Eye (tissue), 1 donor: ENCODE results near the gene CKMT2.

Experiments used
- DNase-seq: peaks from one replicate; pipeline ENCODE4 v3.0.0-alpha.2; 2015

CKMT2 gene

GRCh38 chr5:81219389-81219788 is 13.7 kb upstream of the CKMT2 start:
- DNase-seq = no peak

DNA sequence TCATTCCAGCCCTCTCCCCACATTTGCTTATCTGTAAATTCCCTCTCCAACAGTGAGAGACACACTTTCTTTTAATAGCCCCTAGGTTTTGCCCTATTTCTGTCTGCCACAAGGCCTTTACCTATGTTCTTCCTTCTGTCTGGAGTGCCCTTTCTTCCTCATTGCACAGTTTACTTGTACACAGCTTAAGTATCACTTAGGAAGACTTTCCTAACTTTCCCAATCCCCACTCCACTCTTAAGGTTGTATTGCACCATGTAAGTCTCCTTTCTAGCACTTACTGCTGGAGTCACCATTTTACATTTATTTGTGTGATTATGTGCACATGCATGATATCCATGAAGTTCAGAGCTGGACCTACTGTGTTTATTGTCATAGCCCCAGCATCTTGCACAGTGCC is 10.8 kb upstream of the CKMT2 start:
- no peak for DNase-seq

DNA sequence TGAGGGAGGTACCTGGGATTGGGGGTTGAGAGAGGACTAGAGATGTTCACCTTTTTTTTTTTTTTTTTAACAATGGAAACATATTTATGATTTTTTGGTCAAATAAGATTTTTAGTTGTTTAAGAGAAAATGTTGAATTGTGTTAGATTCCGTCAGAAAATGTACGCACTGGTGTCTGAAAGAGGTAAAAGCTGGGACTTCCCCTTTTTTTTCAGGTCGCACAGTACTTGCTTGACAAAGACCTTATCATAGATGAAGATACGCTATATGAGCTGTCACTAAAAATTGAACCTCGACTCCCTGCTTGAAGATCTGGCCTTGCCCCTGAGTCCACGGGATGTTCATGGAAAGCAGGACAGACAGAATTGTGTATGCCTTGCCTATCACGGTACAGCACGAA is 7.7 kb upstream of the CKMT2 start:
- DNase-seq = no peak

GRCh38 chr5:81226286-81226685 is 6.8 kb upstream of the CKMT2 start:
- DNase-seq = no peak

DNA sequence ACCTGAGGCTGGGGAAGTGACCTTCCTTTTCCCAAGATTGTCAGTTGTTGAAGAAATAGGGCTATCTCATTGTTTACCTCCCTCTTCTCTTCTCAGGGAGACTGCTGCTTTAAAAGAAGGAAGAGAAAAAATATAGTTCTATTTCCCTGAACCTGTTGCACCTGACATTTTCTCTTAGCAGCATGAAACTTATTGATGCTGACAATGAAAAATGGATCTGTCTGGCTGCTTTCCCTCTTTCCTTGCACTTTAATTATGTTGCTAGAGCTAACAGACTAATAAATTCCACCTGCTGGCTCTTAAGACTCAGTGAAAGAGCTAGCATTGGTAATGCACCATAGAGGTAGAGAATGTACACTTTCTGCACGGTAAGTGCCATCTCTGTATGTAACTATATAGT is 6.2 kb upstream of the CKMT2 start:
- no peak for DNase-seq

DNA sequence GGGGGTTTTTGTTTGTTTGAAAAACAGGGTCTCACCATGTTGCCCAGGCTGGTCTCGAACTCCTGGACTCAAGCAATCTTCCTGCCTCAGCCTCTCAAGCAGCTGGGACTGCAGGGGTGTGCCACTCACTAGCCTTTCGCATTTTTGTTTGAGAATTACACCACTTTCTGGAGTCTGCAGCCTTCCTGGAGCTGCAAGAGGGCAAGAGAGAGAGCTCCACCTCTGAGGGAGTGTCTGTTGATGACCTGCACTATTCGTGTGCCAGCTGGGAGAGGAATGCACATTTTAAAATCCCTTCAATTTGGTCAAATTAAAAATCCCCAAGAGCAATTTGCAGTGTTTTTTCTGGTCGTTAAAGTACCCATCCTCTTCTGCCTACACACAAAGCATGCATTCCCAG is 5.0 kb upstream of the CKMT2 start:
- DNase-seq = no peak

- no peak for DNase-seq
Observed at GRCh38 chr5:81230416-81230815, 2.7 kb upstream of the CKMT2 start.

- DNase-seq = no peak
Observed at GRCh38 chr5:81232464-81233079, 550 bp upstream of the CKMT2 start.

- no peak for DNase-seq
Observed at GRCh38 chr5:81234299-81234698, 1.2 kb downstream of the CKMT2 start.

DNA sequence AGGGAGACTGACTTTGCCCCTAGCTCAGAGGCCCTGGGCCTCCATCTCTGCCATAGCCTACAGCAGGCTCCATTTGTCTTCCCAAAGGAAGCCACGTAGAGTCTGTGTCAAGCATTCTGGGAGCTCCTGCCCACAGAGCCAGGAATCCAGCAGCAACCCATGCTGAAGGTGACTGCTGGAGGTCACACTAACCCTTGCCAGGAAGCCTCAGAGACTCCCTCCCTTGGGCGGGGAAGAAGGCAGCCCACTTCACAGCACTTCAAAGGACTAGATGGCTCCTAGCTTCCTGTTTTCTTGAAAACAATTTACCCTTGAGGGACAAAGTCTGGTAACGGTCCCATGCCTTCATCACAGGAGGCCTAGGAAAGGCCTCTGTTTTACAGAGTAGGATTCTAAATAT is 1.7 kb downstream of the CKMT2 start:
- no peak for DNase-seq

- DNase-seq = no peak
Observed at GRCh38 chr5:81235287-81236072, 2.4 kb downstream of the CKMT2 start.

- DNase-seq = no peak
Observed at GRCh38 chr5:81238460-81238859, 5.3 kb downstream of the CKMT2 start.

- no peak for DNase-seq
Observed at GRCh38 chr5:81239613-81240012, 6.5 kb downstream of the CKMT2 start.

DNA sequence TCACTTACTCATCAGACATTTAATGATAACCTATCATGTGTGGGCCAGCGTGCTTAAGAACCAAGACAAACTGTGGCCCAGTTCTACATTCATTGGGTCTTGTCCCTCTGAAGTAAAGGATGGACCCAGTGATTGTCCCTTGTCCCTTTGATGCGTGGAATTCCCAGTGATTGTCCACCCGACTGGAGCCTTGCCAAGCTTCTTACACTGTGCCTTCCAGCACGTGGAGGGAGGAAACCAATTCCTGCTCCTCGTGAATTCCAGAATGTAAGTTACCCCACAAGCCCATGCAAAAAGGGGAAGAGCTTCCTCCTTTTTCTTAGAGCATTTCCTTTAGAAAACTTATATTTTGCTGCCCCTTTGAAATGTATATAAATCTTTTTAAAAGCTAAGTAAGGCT is 7.9 kb downstream of the CKMT2 start:
- DNase-seq = no peak

DNA sequence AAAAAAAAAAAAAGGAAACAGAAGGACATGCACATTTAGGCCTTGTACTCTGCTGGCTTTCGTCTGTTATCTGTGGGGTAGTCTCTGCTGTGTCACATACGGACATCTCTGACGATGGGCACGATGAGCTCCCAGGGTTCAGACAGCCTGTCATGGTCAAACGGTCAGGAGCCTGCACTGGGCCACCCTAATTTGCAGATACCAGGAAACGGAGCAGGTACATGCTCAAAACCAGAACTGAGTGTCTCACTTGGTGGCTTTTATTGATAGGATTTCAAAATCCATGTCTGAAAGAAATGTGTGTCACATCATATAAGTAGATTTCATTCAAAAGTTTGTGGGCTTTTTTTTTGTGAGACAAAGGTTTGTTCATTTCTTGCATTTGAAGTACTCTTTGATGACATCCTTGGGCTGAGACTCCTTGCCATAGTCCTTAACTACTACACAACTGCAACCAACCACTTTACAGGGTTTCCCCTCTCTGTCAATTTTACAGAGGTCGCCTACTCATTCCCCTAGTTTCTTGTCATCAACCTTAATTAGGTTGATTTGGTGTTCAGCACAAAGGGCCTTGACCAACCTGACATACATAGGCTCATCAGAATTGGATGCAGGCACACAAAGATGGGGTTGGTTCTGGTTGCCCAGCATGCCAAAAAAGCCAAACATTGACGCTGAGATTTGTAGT is 9.0 kb downstream of the CKMT2 start:
- DNase-seq = no peak

- DNase-seq = no peak
Observed at GRCh38 chr5:81242906-81243436, 9.8 kb downstream of the CKMT2 start.

DNA sequence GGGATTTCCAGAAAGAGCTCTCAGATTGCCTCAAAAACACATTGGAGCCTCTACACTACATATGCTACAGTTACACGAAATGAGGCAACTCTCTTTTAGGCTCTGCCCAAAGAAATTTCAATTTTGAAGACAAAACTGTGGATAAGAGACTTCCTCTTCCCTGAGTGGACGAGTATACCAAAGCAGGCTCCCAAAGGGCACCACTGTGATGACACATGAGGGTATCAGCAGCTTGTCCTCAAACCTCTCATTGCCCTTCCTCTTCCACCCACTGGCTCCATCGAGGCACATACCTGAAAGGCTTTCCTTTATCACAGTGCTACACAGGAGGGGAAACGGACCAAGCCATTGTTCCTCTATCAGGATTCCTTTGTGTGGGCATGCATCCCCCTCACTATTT is 11.3 kb downstream of the CKMT2 start:
- no peak for DNase-seq

DNA sequence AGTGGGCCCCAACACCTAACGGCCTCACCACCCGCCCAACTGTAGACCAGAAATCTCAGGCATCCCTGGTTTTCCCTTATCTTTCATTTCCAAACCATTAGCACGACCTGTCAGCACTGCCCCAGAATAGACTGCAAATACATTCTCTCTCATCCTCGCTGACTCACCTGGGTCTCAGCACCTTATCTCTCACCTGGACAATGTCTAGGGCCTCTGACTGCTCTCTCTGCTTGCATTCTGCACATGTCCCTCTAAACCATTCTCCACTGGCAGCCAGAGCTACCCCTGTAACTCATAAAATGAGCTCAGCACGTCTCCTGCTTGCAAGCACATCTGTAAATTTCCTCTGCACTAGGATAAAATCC is 12.7 kb downstream of the CKMT2 start:
- DNase-seq = no peak

- DNase-seq = no peak
Observed at GRCh38 chr5:81246697-81247096, 13.6 kb downstream of the CKMT2 start.

- peak; percentile 46 for DNase-seq
Observed at GRCh38 chr5:81247441-81247972, 14.4 kb downstream of the CKMT2 start.

- DNase-seq = no peak
Observed at GRCh38 chr5:81249240-81249639, 16.1 kb downstream of the CKMT2 start.

GRCh38 chr5:81250004-81250403 is 16.9 kb downstream of the CKMT2 start:
- DNase-seq = no peak

DNA sequence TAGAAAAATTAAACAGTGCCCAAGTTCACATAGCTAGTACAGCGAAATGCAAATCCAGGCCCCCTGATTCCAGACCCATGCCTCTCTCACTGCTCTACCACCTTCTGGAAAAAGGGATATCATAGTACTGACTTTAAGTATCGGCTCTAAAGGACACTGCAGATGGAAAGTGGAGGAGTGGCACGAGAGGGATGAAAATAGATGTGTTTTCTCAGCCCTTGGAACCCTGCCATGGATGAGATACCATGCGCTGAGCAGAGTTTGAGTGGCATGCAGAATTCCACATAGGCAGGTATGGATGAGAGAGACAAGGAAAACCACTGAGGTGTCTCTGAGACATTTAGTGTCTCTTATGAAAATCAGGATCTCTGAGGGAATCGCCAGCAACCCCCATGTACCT is 18.8 kb downstream of the CKMT2 start:
- no peak for DNase-seq

DNA sequence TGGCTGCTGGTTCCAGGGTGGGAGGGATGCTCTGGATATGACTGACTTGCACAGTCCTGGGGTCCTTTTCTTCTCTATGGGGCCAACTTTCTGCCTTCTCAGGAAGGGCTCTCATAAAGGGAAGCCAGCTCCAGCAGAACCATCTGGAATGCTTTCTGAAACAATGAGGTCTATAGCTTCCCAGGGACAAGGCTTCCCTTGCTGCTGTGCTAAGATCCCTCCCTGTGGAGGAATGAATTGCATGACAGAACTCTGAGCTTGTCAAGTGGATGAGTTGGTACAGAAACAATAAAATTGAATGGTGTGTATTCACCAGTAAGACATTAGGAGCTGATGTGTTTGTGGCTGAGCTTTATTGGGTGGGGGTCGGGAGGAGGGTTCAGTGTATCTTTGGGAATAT is 19.8 kb downstream of the CKMT2 start:
- no peak for DNase-seq
